SU-DHL-6 (cell line): ENCODE results near the gene KRT16.

Experiments used
- CTCF ChIP-seq: fragments of 200-600 bp; sonication (generic); IDR thresholded peaks from one replicate; pipeline ENCODE4 v1.5.1; 2017; ENCODE audit warnings: antibody characterized with exemption, mild to moderate bottlenecking, low read length, moderate library complexity; ENCODE audit not compliant: insufficient read depth, poor library complexity, severe bottlenecking
- EZH2phosphoT487 ChIP-seq: fragments of 200-600 bp; sonication (generic), shearing (Covaris generic); conservative IDR thresholded peaks from 2 replicates; pipeline ENCODE4 v1.6.1; 2018; ENCODE audit warnings: mild to moderate bottlenecking, antibody characterized with exemption, low read length, moderate library complexity, mixed read lengths

- TF ChIP-seq CTCF (no peak), EZH2phosphoT487 (no peak)
Observed at GRCh38 chr17:41656249-41657023, 43.9 kb upstream of the KRT16 start.
